H1 (cell line): Measurements from ENCODE around the gene CFAP58. TPM values are rescaled to one million over a fixed set of nuclear protein-coding genes. Genes with fewer than 3 reads are reported as not detected.

Source experiments
- CTCF ChIA-PET: fragments of 300-600 bp; sonication (Branson Sonifier 250); formaldehyde crosslinking; loops from one replicate; lab custom pipeline; 2021; ENCODE audit not compliant: partially characterized antibody; lab: Charles Lee
- POLR2A ChIA-PET: fragments of 300-600 bp; sonication (Branson Sonifier 250); formaldehyde crosslinking; loops from one replicate; lab custom pipeline; 2021; ENCODE audit warnings: inconsistent platforms; ENCODE audit not compliant: partially characterized antibody; lab: Charles Lee
- DNase-seq, 2 experiments: peaks; one replicate each; pipeline versions ENCODE4 v3.0.0 to v3.0.0-alpha.2; 2010 to 2022; ENCODE audit warnings: low spot score in 2 of 2, low read depth in 1 of 2, mixed read lengths in 1 of 2
- FAIRE-seq: peaks from 2 replicates; lab custom pipeline; 2011; peaks lifted over from hg19 to GRCh38; lab: Jason Lieb, UNC
- H2AFZ ChIP-seq: 2 replicates; pipeline ENCODE4 v1.8.1; 2012; ENCODE audit warnings: low read length, inconsistent platforms
- H2AK5ac ChIP-seq: 2 replicates; pipeline ENCODE4 v1.6.1; 2013; ENCODE audit warnings: low read depth, low read length
- H2BK120ac ChIP-seq: replicated peaks from 2 replicates; pipeline ENCODE3; 2013; ENCODE audit warnings: low read depth, low read length, inconsistent platforms
- H2BK12ac ChIP-seq: 2 replicates; pipeline ENCODE4 v1.6.1; 2013; ENCODE audit warnings: low read depth, low read length
- H2BK15ac ChIP-seq: 2 replicates; pipeline ENCODE4 v1.6.1; 2013; ENCODE audit warnings: low read length
- H2BK20ac ChIP-seq: 2 replicates; pipeline ENCODE4 v1.6.1; 2013; ENCODE audit warnings: low read length
- H2BK5ac ChIP-seq: 2 replicates; pipeline ENCODE4 v1.6.1; 2013; ENCODE audit warnings: low read depth, low read length
- H3K14ac ChIP-seq: 2 replicates; pipeline ENCODE4 v1.6.1; 2013; ENCODE audit warnings: inconsistent platforms; ENCODE audit not compliant: insufficient read length
- H3K18ac ChIP-seq: 2 replicates; pipeline ENCODE4 v1.6.1; 2013; ENCODE audit warnings: low read length; ENCODE audit errors: extremely low read depth
- H3K23ac ChIP-seq: 2 replicates; pipeline ENCODE4 v1.6.1; 2013; ENCODE audit warnings: inconsistent platforms; ENCODE audit not compliant: insufficient read length
- H3K23me2 ChIP-seq: 2 replicates; pipeline ENCODE4 v1.6.1; 2013; ENCODE audit warnings: low read depth, low read length
- H3K27ac ChIP-seq: 2 replicates; pipeline ENCODE4 v1.6.1; 2011; ENCODE audit warnings: low read depth, low read length, inconsistent platforms
- H3K27me3 ChIP-seq, 4 experiments: replicated peaks in 1 of 4; 1 replicate in 1 of 4; 2 replicates in 3 of 4; pipeline versions ENCODE4 v1.6.1 to v1.8.1; 2011 to 2013; ENCODE audit warnings: low read length in 3 of 4, mild to moderate bottlenecking in 3 of 4, inconsistent platforms in 2 of 4, mixed read lengths in 2 of 4, moderate library complexity in 1 of 4; ENCODE audit not compliant: control insufficient read depth in 3 of 4, insufficient read depth in 3 of 4; ENCODE audit errors: extremely low read depth in 1 of 4
- H3K36me3 ChIP-seq, 4 experiments: 2 replicates each; pipeline versions ENCODE4 v1.6.1 to v1.8.1; 2011 to 2013; ENCODE audit warnings: mild to moderate bottlenecking in 4 of 4, low read length in 3 of 4, moderate library complexity in 2 of 4, control low read depth in 1 of 4, inconsistent platforms in 1 of 4; ENCODE audit not compliant: insufficient read depth in 4 of 4, control insufficient read depth in 2 of 4
- H3K4ac ChIP-seq: replicated peaks from 2 replicates; pipeline ENCODE3; 2013; ENCODE audit warnings: low read length, low read depth, mixed read lengths, inconsistent platforms; ENCODE audit not compliant: insufficient read length
- H3K4me1 ChIP-seq, 4 experiments: replicated peaks in 1 of 4; 1 replicate in 1 of 4; 2 replicates in 3 of 4; pipeline versions ENCODE4 v1.6.1 to v1.8.1; 2011 to 2013; ENCODE audit warnings: low read length in 3 of 4, inconsistent platforms in 2 of 4, mixed read lengths in 1 of 4; ENCODE audit not compliant: insufficient read depth in 4 of 4, control insufficient read depth in 3 of 4
- H3K4me2 ChIP-seq, 2 experiments: 2 replicates each; pipeline versions ENCODE4 v1.6.1 to v1.8.1; 2011 to 2013; ENCODE audit warnings: low read depth in 2 of 2, low read length in 2 of 2, control low read depth in 1 of 2, inconsistent platforms in 1 of 2, mild to moderate bottlenecking in 1 of 2; ENCODE audit not compliant: insufficient read depth in 1 of 2
- H3K4me3 ChIP-seq, 4 experiments: fragments of 200-600, 300-600 bp in 1 of 4; sonication (generic), shearing (Covaris generic), sonication (Bioruptor Twin) in 1 of 4; 2 replicates each; pipeline versions ENCODE4 v1.5.1 to v1.8.1; 2011 to 2016; ENCODE audit warnings: low read length in 4 of 4, low read depth in 3 of 4, control low read depth in 2 of 4, inconsistent platforms in 2 of 4, mild to moderate bottlenecking in 2 of 4, mixed read lengths in 1 of 4, moderate library complexity in 1 of 4; ENCODE audit not compliant: insufficient read depth in 2 of 4; ENCODE audit errors: extremely low read depth in 1 of 4
- H3K56ac ChIP-seq: replicated peaks from 2 replicates; pipeline ENCODE3; 2013; ENCODE audit warnings: low read depth, mild to moderate bottlenecking, mixed read lengths, low read length, inconsistent platforms; ENCODE audit not compliant: insufficient read length
- H3K79me1 ChIP-seq: 2 replicates; pipeline ENCODE4 v1.6.1; 2013; ENCODE audit warnings: low read depth, low read length, control low read depth
- H3K79me2 ChIP-seq, 2 experiments: 2 replicates each; pipeline versions ENCODE4 v1.6.1 to v1.8.1; 2012 to 2013; ENCODE audit warnings: low read length in 2 of 2, mild to moderate bottlenecking in 2 of 2, inconsistent platforms in 1 of 2; ENCODE audit not compliant: insufficient read depth in 2 of 2, control insufficient read depth in 1 of 2
- H3K9ac ChIP-seq, 4 experiments: replicated peaks in 1 of 4; 1 replicate in 1 of 4; 2 replicates in 3 of 4; pipeline versions ENCODE4 v1.6.1 to v1.8.1; 2011 to 2013; ENCODE audit warnings: low read depth in 3 of 4, low read length in 3 of 4, control low read depth in 2 of 4, mild to moderate bottlenecking in 2 of 4, moderate library complexity in 2 of 4, inconsistent platforms in 1 of 4; ENCODE audit errors: extremely low read depth in 1 of 4
- H3K9me3 ChIP-seq, 2 experiments: 2 replicates each; pipeline versions ENCODE4 v1.6.1 to v1.8.1; 2012 to 2013; ENCODE audit warnings: mild to moderate bottlenecking in 2 of 2, moderate library complexity in 2 of 2, control low read depth in 1 of 2, inconsistent platforms in 1 of 2, low read depth in 1 of 2, low read length in 1 of 2, mixed read lengths in 1 of 2; ENCODE audit not compliant: insufficient read depth in 2 of 2
- H4K20me1 ChIP-seq, 2 experiments: replicated peaks in 1 of 2; 2 replicates each; pipeline versions ENCODE3 to v1.8.1; 2011 to 2013; ENCODE audit warnings: inconsistent platforms in 2 of 2, low read length in 2 of 2, mild to moderate bottlenecking in 1 of 2; ENCODE audit not compliant: insufficient read depth in 2 of 2, control insufficient read depth in 1 of 2
- H4K5ac ChIP-seq: 2 replicates; pipeline ENCODE4 v1.6.1; 2013; ENCODE audit warnings: low read length, low read depth, mixed read lengths, inconsistent platforms; ENCODE audit not compliant: insufficient read length
- H4K8ac ChIP-seq: 2 replicates; pipeline ENCODE4 v1.8.0; 2013; ENCODE audit warnings: mild to moderate bottlenecking, moderate library complexity, low read length, inconsistent platforms; ENCODE audit not compliant: insufficient read depth; ENCODE audit errors: extremely low read depth
- H4K91ac ChIP-seq: replicated peaks from 2 replicates; pipeline ENCODE3; 2013; ENCODE audit warnings: low read length, mixed read lengths, inconsistent platforms; ENCODE audit not compliant: insufficient read length
- EZH2 ChIP-seq: fragments of 200-600 bp; sonication (generic); IDR thresholded peaks from 2 replicates; pipeline ENCODE4 v1.7.1; 2012; ENCODE audit warnings: low read depth, mild to moderate bottlenecking, moderate library complexity, low read length, inconsistent platforms; ENCODE audit not compliant: severe bottlenecking
- WGBS, 2 experiments: shearing (Covaris generic) in 1 of 2; methylation state at CpG; one replicate each; pipeline versions ENCODE4 v1.1.6 to v1.1.7; 2013 to 2015; ENCODE audit warnings: low lambda C conversion rate in 2 of 2, mixed read lengths in 2 of 2, inconsistent platforms in 1 of 2, low coverage in 1 of 2, missing lambda C conversion rate in 1 of 2; ENCODE audit not compliant: insufficient replicate concordance in 2 of 2, insufficient coverage in 1 of 2, insufficient read length in 1 of 2; ENCODE audit errors: extremely low coverage in 1 of 2, missing lambda C conversion rate in 1 of 2; 5-methylcytosine and 5-hydroxymethylcytosine counted together
- polyA plus RNA-seq, 7 experiments: library from polyadenylated mRNA; depleted of rRNA in 3 of 7; stranded (reverse) in 5 of 7; unstranded in 2 of 7; fragments of >200 nt in 5 of 7; fragments of 200-250 nt in 2 of 7; gene quantifications; 1 replicate in 5 of 7; 2 replicates in 1 of 7; 4 replicates in 1 of 7; pipeline versions ENCODE4 v1.2.1 to v1.2.3, GENCODE V29; 2011 to 2013; ENCODE audit warnings: missing spikeins in 2 of 7, mixed read lengths in 2 of 7
- total RNA-seq: library from RNA; stranded (reverse); fragmentation: NEBNext Ultra II Directional; extraction: Animal tissue kit (Norgen Biotek cat#: 25700); gene quantifications from 2 replicates; pipeline ENCODE4 v1.2.1, GENCODE V29; 2021

The CFAP58 gene
- total and polyA plus RNA-seq, 2 of the 8 experiments (the other 6 are each of a cell fraction or from before 2014, with no cell fraction given): 0.32 to 0.71 TPM

DNA sequence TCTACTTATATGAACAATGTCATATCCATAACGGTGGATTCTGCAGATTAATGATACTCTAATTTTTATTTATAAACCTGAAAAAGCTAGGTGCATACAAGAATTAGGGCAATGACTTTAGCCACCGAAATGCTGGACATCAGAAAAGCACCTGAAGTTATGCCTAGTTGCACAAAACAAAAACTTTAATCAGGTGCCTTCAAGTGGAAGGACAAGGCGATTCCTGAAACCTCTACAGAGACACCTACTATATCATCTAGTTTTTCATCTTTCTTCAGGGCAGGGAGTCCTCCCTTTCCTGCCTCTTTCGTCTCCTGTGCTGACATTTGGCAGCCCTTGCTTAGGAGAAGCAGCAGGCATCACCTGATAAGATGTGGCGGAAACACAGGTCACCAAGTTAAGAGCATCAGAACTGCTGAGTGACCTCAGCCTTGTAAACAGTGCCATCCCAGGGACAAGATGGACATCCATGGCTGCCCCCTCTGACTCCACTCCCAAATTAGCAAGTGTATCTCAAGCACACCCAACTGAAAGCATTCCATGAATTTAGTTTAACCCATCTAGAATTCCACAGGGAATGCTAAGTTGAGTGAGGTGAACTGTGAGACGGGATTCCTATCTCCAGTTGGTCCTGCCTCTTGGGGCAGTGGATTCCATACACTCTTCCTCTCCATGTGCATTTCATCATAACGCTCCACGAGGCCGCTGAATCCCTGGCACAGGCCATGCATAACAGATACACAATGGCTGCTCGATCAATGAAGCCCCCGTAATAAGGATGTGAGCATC is 21.2 kb upstream of the CFAP58 start:
- H3K4me1 ChIP-seq: peaks cover 50 to 81% (median 57%) of the 10 kb centered on the region in 4 experiments
- peak overlapping the region; percentile 69 for H2AK5ac ChIP-seq
- H3K9me3 ChIP-seq: no peaks in the 10 kb centered on the region
- no peaks in the 10 kb centered on the region for H3K27me3 ChIP-seq
- H2BK12ac ChIP-seq: peak overlapping the region; percentile 85
- H3K4me3 ChIP-seq: peak overlapping the region in 1 of 4 experiments; percentile 11; a peak in 1 of 8 replicates
- H2BK20ac ChIP-seq: peak overlapping the region; percentile 19
- no peak overlapping the region for H3K4ac ChIP-seq
- peak overlapping the region; percentile 49 for H4K91ac ChIP-seq
- no peak for DNase-seq
- H3K27ac ChIP-seq: peak overlapping the region; percentile 63; the same call in 1 of the 2 replicates
- FAIRE-seq: no peak
- ChIA-PET CTCF (interaction anchor here (0.8 to 6.8 kb wide), 4 partner anchors 11 to 58 kb away, joined by 3 to 65 read pairs (median 6); no protein-coding TSS in a partner anchor), POLR2A (interaction anchor here (1.2 to 1.4 kb wide), 2 partner anchors 10 to 17 kb away, joined by 3 to 5 read pairs; no protein-coding TSS in a partner anchor)
- no peak overlapping the region for H3K9ac ChIP-seq
- no peak overlapping the region for H3K23ac ChIP-seq
- no peaks in the 10 kb centered on the region for H3K36me3 ChIP-seq
- peak overlapping the region; percentile 73; the same call in 1 of the 2 replicates for H2BK5ac ChIP-seq
- no peak overlapping the region for H3K14ac ChIP-seq
- H3K79me1 ChIP-seq: peaks cover 24% of the 10 kb centered on the region
- no peak overlapping the region for H4K8ac ChIP-seq
- H4K5ac ChIP-seq: no peak overlapping the region
- peaks cover 9% of the 10 kb centered on the region for H3K23me2 ChIP-seq
- no peak overlapping the region for H3K56ac ChIP-seq
- TF ChIP-seq EZH2: no peak
- 0 out of 2 replicates have a peak overlapping the region, but pooled peaks have one; percentile 14 for H3K18ac ChIP-seq
- H4K20me1 ChIP-seq: peaks cover 4 to 11% of the 10 kb centered on the region in 2 experiments
- no peak overlapping the region for H2AFZ ChIP-seq
- no peak overlapping the region for H2BK120ac ChIP-seq
- H2BK15ac ChIP-seq: peak overlapping the region; percentile 63; the same call in 1 of the 2 replicates
- H3K79me2 ChIP-seq: peaks cover 19 to 88% of the 10 kb centered on the region in 2 experiments
- WGBS, 2 experiments: 89% methylated on average over 11 of the region's 11 CpGs; no CpG with 5 or more reads in 1 of the 2 experiments
- H3K4me2 ChIP-seq: peak overlapping the region in 1 of 2 experiments; percentile 21; a peak in 2 of 4 replicates
